ENCODE measurements around the gene PAPOLB. TPM values are rescaled to one million over a fixed set of nuclear protein-coding genes. Genes with fewer than 3 reads are reported as not detected.

Gene PAPOLB
- total and polyA plus RNA-seq, 2 of the 8 experiments (the other 6 are each of a cell fraction or from before 2014, with no cell fraction given): 0.02 to 0.15 TPM

DNA sequence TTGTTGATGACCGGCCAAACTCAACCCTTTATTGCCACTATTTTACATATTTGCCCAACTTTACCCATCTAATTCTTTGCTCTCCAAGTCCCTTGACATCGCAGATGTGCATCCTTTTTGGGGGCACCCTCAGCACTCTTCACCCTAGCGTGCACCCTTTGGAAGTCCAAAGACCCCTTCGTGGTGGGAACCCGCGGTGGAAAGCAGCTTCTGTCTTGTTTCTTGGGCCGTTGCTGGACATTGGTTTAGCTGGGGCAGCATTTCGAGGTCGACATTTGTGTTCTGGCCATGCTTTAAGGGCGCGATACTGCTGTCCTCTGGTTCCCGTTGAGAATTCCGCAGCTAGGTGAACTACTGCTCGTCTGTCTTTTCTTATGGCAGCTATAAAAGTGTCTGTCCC, 326 bp upstream of the PAPOLB start (continued):
- no peak for TF ChIP-seq KDM4A (IDR thresholded peaks at IDR 0.05; ENCODE audit: low read depth, low read length, severe bottlenecking)
- TF ChIP-seq CBX5 (IDR thresholded peaks at IDR 0.05; ENCODE audit: low read depth, low read length): no peak
- TF ChIP-seq KDM1A (IDR thresholded peaks at IDR 0.05; ENCODE audit: borderline replicate concordance, low read length): no peak
- no peak for TF ChIP-seq SP1 (IDR thresholded peaks at IDR 0.05; ENCODE audit: low read depth, low read length)
- no peak for TF ChIP-seq BACH1 (IDR thresholded peaks at IDR 0.05; ENCODE audit: low read length)
- TF ChIP-seq BCL11A (IDR thresholded peaks at IDR 0.05; ENCODE audit: low read depth in 2 of 2, low read length in 2 of 2): no peak
- no peak for TF ChIP-seq NANOG (IDR thresholded peaks at IDR 0.05; ENCODE audit: insufficient read depth, low read depth, low read length, poor library complexity, severe bottlenecking)
- TF ChIP-seq RFX5 (IDR thresholded peaks at IDR 0.05; ENCODE audit: borderline replicate concordance, low read depth, low read length): no peak
- TF ChIP-seq, protein P1, sequence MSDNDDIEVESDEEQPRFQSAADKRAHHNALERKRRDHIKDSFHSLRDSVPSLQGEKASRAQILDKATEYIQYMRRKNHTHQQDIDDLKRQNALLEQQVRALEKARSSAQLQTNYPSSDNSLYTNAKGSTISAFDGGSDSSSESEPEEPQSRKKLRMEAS (IDR thresholded peaks at IDR 0.05): no peak

All from H1 (cell line).